MM.1S (cell line): Measurements from ENCODE around the gene DCPS.

Source experiments
- DNase-seq: peaks from one replicate; pipeline ENCODE4 v3.0.0-alpha.2; 2015
- H2AFZ ChIP-seq: fragments of 300-600 bp; sonication (generic); 2 replicates; pipeline ENCODE4 v1.6.0; 2016; ENCODE audit warnings: antibody characterized with exemption, low read length
- H3F3A ChIP-seq: fragments of 300-600 bp; sonication (generic); 2 replicates; pipeline ENCODE4 v1.6.1; 2016; ENCODE audit warnings: mild to moderate bottlenecking, antibody characterized with exemption, low read length, moderate library complexity, mixed read lengths; ENCODE audit not compliant: insufficient read depth
- H3K27ac ChIP-seq: fragments of 300-600 bp; sonication (generic); 2 replicates; pipeline ENCODE4 v1.5.1; 2016; ENCODE audit warnings: mild to moderate bottlenecking, low read length
- H3K27me3 ChIP-seq: fragments of 300-600 bp; sonication (generic); replicated peaks from 2 replicates; pipeline ENCODE4 v1.6.0; 2016; ENCODE audit warnings: low read length; ENCODE audit not compliant: insufficient read depth
- H3K36me3 ChIP-seq: fragments of 300-600 bp; sonication (generic); replicated peaks from 2 replicates; pipeline ENCODE4 v1.6.1; 2016; ENCODE audit warnings: mild to moderate bottlenecking, low read length, mixed read lengths; ENCODE audit not compliant: insufficient read depth
- H3K4me1 ChIP-seq: fragments of 300-600 bp; sonication (generic); 2 replicates; pipeline ENCODE4 v1.6.1; 2016; ENCODE audit warnings: low read length, mixed read lengths
- H3K4me2 ChIP-seq: fragments of 300-600 bp; sonication (generic); 2 replicates; pipeline ENCODE4 v1.6.0; 2016; ENCODE audit warnings: low read depth, low read length
- H3K4me3 ChIP-seq: fragments of 300-600 bp; sonication (generic); 2 replicates; pipeline ENCODE4 v1.5.1; 2016; ENCODE audit warnings: low read length, mixed read lengths
- H3K79me2 ChIP-seq: fragments of 300-600 bp; sonication (generic); 2 replicates; pipeline ENCODE4 v1.6.1; 2016; ENCODE audit warnings: mixed run types, low read length, mixed read lengths
- H3K9ac ChIP-seq: fragments of 300-600 bp; sonication (generic); 2 replicates; pipeline ENCODE4 v1.6.1; 2016; ENCODE audit warnings: low read length, mixed read lengths
- H3K9me2 ChIP-seq: fragments of 300-600 bp; sonication (generic); replicated peaks from 2 replicates; pipeline ENCODE4 v1.6.1; 2016; ENCODE audit warnings: mild to moderate bottlenecking, low read length, mixed read lengths; ENCODE audit not compliant: insufficient read depth
- H3K9me3 ChIP-seq: fragments of 300-600 bp; sonication (generic); replicated peaks from 2 replicates; pipeline ENCODE4 v1.6.1; 2016; ENCODE audit warnings: mild to moderate bottlenecking, low read length, mixed read lengths; ENCODE audit not compliant: insufficient read depth
- H4K20me1 ChIP-seq: fragments of 300-600 bp; sonication (generic); 2 replicates; pipeline ENCODE4 v1.6.1; 2016; ENCODE audit warnings: mild to moderate bottlenecking, low read length, moderate library complexity, mixed read lengths; ENCODE audit not compliant: insufficient read depth
- EZH2 ChIP-seq: fragments of 300-600 bp; sonication (generic); optimal IDR thresholded peaks from 2 replicates; pipeline ENCODE3; 2017; ENCODE audit warnings: low read depth, mild to moderate bottlenecking, antibody characterized with exemption, low read length, mixed read lengths
- EZH2phosphoT487 ChIP-seq: fragments of 300-600 bp; sonication (generic); IDR thresholded peaks from 2 replicates; pipeline ENCODE4 v1.6.1; 2018; ENCODE audit warnings: antibody characterized with exemption, low read length
- TF ChIP-seq, protein P1 (sequence below): fragments of 300-600 bp; sonication (generic); IDR thresholded peaks from 2 replicates; pipeline ENCODE4 v1.5.1; 2016; ENCODE audit warnings: antibody characterized with exemption, low read length, mixed read lengths

The DCPS gene

DNA sequence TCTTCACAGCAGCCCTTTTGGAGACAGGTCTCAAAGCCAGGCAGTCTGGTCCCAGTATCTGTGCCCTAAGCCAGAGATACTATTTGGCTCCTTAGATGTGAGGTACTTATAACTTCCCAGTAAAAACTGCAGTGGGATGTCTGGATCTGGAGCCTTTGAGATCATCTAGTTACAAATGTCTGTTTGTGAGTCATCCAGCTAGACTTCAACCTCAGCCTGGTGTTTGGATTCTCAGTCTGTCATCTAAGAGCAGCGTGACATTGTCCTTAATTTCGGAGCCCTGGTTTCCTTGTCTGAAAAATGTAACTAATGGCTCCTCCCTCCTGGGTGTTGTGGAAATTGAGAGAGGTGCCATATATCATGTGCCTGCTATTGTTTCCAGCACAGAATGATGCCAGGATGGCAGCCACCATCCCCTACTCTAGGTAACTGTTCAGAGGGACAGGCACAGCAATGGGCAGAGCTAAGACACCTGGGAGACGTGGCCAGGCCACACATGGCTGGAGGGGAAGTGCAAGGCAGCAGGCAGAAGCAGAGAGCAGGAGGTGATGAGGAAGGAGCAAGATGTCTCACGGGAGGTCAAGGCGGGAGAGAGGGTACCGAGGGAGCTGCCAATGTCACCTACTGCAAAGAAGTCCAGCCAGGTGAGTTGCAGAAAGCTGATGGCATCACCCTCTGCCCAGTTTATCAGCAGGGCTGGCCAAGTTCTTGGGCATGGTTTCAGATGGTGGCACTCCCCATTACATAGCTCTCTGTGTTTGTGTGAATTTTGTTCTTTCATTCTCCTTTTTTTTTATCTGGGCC, 31.0 kb downstream of the DCPS start:
- no peaks in the 10 kb centered on the region for H3F3A ChIP-seq
- no peak overlapping the region for H3K9ac ChIP-seq
- no peak for DNase-seq
- H3K4me3 ChIP-seq: no peak overlapping the region
- H2AFZ ChIP-seq: no peak overlapping the region
- no peak overlapping the region for H3K4me2 ChIP-seq
- H4K20me1 ChIP-seq: no peaks in the 10 kb centered on the region
- H3K9me3 ChIP-seq: no peaks in the 10 kb centered on the region
- no peaks in the 10 kb centered on the region for H3K4me1 ChIP-seq
- H3K36me3 ChIP-seq: 0 out of 2 replicates have a peak, but pooled peaks cover 2% of the 10 kb centered on the region
- no peak overlapping the region for H3K27ac ChIP-seq
- H3K27me3 ChIP-seq: no peaks in the 10 kb centered on the region
- H3K79me2 ChIP-seq: peaks cover 47% of the 10 kb centered on the region
- no peaks in the 10 kb centered on the region for H3K9me2 ChIP-seq
- no peak for TF ChIP-seq EZH2
- TF ChIP-seq, protein P1, sequence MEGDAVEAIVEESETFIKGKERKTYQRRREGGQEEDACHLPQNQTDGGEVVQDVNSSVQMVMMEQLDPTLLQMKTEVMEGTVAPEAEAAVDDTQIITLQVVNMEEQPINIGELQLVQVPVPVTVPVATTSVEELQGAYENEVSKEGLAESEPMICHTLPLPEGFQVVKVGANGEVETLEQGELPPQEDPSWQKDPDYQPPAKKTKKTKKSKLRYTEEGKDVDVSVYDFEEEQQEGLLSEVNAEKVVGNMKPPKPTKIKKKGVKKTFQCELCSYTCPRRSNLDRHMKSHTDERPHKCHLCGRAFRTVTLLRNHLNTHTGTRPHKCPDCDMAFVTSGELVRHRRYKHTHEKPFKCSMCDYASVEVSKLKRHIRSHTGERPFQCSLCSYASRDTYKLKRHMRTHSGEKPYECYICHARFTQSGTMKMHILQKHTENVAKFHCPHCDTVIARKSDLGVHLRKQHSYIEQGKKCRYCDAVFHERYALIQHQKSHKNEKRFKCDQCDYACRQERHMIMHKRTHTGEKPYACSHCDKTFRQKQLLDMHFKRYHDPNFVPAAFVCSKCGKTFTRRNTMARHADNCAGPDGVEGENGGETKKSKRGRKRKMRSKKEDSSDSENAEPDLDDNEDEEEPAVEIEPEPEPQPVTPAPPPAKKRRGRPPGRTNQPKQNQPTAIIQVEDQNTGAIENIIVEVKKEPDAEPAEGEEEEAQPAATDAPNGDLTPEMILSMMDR: no peak
- no peak for TF ChIP-seq EZH2phosphoT487

DNA sequence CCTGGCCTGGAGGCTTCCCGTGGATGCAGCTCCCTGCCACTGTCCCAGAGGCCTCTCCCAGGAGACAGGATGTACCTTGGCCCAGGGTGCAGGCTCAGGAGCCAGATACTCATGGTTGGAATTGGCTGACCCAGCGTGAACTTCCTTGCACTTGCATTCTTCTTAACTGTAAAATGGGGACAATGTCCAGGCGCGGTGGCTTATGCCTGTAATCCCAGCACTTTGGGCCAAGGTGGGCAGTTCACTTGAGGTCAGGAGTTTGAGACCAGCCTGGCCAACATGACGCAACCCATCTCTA, 31.6 kb downstream of the DCPS start:
- Histone ChIP-seq H4K20me1 (no peaks in the 10 kb centered on the region), H3K4me2 (no peak overlapping the region), H2AFZ (no peak overlapping the region), H3K4me3 (no peak overlapping the region), H3K9ac (no peak overlapping the region), H3K9me2 (no peaks in the 10 kb centered on the region), H3K4me1 (no peaks in the 10 kb centered on the region), H3K27ac (no peak overlapping the region), H3F3A (no peaks in the 10 kb centered on the region), H3K36me3 (0 out of 2 replicates have a peak, but pooled peaks cover 2% of the 10 kb centered on the region), H3K27me3 (no peaks in the 10 kb centered on the region), H3K79me2 (peaks cover 42% of the 10 kb centered on the region), H3K9me3 (no peaks in the 10 kb centered on the region)
- DNase-seq: no peak
- TF ChIP-seq EZH2phosphoT487 (no peak), EZH2 (no peak)
- TF ChIP-seq, protein P1: no peak

DNA sequence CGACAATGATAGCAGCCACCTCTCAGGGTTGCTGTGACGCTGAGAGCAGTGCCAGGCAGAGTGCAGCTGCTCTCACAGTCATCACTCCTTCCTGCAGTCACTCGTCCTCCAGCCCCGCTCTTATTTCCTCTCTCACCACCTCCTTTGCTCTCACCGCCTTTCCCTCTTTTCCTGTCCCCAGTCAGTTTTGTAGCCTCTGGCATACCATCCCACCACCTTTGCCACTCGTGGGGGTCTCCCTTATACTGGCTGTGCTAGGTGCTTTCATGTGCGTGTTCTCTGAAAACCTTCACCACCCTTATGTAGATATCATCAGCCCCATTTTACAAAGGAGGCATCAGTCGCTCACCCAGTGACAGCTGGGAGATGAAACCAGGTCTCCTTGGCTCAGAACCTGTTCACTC, 32.3 kb downstream of the DCPS start:
- no peak overlapping the region for H2AFZ ChIP-seq
- no peaks in the 10 kb centered on the region for H3K9me2 ChIP-seq
- H3K9ac ChIP-seq: no peak overlapping the region
- no peak overlapping the region for H3K4me2 ChIP-seq
- H3K4me3 ChIP-seq: no peak overlapping the region
- H3K36me3 ChIP-seq: 0 out of 2 replicates have a peak, but pooled peaks cover 2% of the 10 kb centered on the region
- H4K20me1 ChIP-seq: no peaks in the 10 kb centered on the region
- no peaks in the 10 kb centered on the region for H3K27me3 ChIP-seq
- TF ChIP-seq EZH2phosphoT487: no peak
- TF ChIP-seq, protein P1: no peak
- no peak for TF ChIP-seq EZH2
- no peaks in the 10 kb centered on the region for H3F3A ChIP-seq
- H3K4me1 ChIP-seq: no peaks in the 10 kb centered on the region
- peaks cover 39% of the 10 kb centered on the region for H3K79me2 ChIP-seq
- no peaks in the 10 kb centered on the region for H3K9me3 ChIP-seq
- no peak overlapping the region for H3K27ac ChIP-seq
- DNase-seq: no peak
